COLO668 (cell line): ENCODE data around the gene HAP1.
"Not testable (repeated sequence)": the region's sequence is repeated elsewhere in the genome, so short reads cannot be mapped to it uniquely, and the experiment has no call there.

ENCODE experiments used
- DNase-seq: peaks from one replicate; lab custom pipeline; 2025; ENCODE audit not compliant: unreplicated experiment; lab: John Stamatoyannopoulos, UW

The HAP1 gene, protein sequence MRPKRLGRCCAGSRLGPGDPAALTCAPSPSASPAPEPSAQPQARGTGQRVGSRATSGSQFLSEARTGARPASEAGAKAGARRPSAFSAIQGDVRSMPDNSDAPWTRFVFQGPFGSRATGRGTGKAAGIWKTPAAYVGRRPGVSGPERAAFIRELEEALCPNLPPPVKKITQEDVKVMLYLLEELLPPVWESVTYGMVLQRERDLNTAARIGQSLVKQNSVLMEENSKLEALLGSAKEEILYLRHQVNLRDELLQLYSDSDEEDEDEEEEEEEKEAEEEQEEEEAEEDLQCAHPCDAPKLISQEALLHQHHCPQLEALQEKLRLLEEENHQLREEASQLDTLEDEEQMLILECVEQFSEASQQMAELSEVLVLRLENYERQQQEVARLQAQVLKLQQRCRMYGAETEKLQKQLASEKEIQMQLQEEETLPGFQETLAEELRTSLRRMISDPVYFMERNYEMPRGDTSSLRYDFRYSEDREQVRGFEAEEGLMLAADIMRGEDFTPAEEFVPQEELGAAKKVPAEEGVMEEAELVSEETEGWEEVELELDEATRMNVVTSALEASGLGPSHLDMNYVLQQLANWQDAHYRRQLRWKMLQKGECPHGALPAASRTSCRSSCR

GRCh38 chr17:41734139-41734948 lies at the start of gene HAP1:
Gene HAP1, minus strand, starts transcription at chr17:41734643. Its CDS starts 9 bp downstream, at chr17:41734634.
- DNase-seq = peak; percentile 6

GRCh38 chr17:41782142-41782541 lies 47.7 kb upstream of the HAP1 start:
- no peak for DNase-seq

- no peak for DNase-seq
These were observed 47.1 kb upstream of the HAP1 start for GRCh38 chr17:41781404-41782110.

- no peak for DNase-seq
These were observed 45.5 kb upstream of the HAP1 start for GRCh38 chr17:41779954-41780353.

DNA sequence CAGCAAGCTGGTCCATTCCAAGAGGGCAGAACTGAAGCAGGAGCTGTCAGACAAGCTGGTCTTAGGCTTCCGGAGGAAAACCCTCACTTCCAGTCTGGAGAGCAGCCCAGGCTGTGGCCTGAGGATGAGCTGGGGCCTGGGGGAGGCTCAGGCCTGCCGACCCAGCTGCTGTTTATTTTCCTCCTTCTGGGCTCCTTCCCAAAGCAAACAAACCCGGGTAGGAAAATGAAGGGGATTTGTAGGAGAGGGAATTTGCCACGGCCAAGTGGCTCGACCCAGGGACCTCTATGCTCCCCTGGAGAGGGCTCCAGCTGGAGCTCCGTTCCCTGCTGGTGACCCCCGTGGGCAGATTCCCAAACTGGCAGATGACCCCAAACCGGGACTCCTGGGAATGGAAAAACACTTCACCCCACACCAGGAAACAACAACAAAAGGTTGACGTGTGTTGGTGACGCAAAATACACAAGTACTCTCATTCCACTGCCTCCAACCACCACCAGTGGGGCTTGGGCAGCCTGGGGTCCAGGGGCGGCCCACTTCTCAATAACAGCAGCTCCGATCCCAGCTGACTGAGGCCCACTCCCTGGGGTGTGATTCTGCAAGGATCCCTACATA lies 43.2 kb upstream of the HAP1 start:
- DNase-seq = peak; percentile 69

GRCh38 chr17:41777157-41777573 lies 42.7 kb upstream of the HAP1 start:
- DNase-seq = peak; percentile 56

DNA sequence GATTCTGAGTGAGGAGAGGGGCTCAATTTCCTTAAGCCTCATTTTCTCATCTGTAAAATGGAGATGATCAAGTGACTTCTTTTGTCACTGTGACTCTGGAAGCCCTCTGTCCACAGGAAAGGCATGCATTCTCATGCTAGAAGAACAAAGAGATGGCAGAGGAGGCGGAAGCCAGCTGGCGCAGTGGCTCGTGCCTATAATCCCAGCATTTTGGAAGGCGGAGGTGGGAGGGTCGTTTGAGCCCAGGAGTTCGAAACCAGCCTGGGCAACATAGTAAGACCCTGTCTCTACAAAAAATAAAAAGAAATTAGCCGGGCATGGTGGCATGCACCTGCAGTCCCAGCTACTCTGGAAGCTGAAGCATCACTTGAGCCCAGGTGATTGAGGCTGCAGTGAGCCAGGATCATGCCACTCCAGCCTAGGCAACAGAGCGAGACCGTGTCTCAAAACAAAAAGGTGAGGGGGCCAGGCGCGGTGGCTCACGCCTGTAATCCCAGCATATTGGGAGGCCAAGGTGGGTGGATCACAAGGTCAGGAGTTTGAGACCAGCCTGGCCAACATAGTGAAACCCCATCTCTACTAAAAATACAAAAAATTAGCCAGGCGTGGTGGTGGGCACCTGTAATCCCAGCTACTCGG lies 41.9 kb upstream of the HAP1 start:
- DNase-seq = not testable (repeated sequence)

DNA sequence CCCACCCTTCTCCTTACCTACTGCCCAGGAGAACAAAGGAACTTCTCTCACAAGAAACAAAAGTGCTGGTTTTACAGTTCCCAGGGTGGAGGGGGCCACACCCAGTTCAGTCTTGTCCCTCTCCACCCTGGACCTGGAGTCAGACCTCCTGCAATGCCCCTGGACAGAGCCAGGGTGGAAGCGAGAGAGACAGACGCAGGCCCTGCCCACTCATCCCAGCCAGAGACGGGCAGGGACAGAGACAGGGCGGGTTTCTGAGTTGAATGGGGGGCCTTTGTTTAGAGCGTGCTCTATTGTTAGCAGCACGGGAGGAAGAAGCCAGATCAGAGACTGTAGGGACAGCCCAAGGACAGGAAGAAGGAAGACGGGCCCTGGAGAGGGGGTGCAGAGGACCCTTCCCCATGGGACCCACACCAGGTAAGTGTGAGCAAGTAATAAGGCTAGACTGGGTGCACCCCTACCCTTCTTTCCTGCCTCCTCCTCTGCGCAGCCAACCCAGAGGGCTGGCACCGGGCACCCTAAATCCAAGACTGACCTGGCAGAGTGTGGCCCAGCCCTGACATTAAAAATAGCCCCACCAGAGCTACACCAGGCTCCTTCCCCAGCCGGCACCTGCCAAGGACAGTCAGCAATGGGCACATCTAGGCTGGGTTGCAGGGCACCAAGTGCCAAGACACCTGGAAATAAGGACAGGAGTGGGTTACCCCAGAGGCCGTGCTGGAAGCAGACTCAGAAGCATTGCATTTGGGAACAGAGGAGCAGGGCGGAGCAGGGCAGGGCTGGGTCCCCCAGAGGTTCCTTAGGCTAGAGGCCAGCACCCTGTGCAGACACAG lies 41.2 kb upstream of the HAP1 start:
- no peak for DNase-seq

GRCh38 chr17:41773731-41774193 lies 39.3 kb upstream of the HAP1 start:
- DNase-seq = no peak

GRCh38 chr17:41773190-41773588 lies 38.7 kb upstream of the HAP1 start:
- DNase-seq = peak; percentile 68

DNA sequence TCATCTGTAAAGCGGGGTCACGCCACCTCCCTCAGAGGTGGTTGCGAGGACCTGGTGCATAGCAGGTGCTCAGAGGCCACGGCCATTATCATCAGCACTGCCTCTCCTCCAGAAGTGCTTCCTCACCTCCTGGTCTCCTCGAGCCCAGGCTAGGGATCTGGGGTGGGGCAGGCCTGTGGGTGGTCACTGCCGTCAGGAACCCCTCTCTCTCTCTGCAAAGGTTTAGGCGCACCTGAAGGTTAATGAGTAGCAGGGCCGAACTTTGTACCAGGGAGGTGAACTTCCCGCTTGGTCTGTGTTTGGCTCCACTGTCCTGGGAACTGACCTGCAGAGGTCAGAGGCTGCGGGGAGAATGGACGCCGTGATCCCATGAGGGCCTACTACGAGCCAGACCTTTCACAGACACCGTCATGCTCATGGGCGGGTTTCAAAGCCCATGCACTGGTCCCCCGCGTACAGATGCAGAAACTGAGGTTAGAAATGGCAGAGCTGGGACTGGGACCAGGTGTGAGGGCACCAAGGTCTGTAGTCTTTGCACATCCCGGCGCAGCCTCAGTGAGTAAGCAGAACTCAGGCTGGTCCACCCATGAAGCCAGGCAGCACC lies 38.2 kb upstream of the HAP1 start:
- no peak for DNase-seq

GRCh38 chr17:41772218-41772585 lies 37.8 kb upstream of the HAP1 start:
- DNase-seq = peak; percentile 55

GRCh38 chr17:41771389-41772206 lies 37.2 kb upstream of the HAP1 start:
- no peak for DNase-seq

DNA sequence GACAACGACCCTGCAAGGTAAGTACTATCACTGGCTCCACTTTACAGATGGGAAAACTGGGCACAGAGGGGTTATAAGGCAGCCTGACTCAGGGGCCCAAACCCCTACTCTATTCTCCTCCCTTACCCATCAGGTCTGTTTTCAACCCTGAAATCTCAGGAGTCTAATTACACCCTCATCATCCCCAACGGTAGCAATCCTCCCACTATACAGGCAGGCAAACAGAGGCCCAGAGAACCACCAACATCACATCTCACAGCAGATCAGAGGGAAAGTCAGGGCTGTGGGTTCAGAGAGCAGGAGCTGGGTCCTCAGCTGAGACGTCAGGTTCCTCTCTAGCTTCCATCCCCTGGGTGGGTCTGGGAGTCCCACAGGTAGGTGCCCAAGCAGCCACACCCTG lies 35.5 kb upstream of the HAP1 start:
- no peak for DNase-seq

GRCh38 chr17:41769346-41769862 lies 35.0 kb upstream of the HAP1 start:
- no peak for DNase-seq

DNA sequence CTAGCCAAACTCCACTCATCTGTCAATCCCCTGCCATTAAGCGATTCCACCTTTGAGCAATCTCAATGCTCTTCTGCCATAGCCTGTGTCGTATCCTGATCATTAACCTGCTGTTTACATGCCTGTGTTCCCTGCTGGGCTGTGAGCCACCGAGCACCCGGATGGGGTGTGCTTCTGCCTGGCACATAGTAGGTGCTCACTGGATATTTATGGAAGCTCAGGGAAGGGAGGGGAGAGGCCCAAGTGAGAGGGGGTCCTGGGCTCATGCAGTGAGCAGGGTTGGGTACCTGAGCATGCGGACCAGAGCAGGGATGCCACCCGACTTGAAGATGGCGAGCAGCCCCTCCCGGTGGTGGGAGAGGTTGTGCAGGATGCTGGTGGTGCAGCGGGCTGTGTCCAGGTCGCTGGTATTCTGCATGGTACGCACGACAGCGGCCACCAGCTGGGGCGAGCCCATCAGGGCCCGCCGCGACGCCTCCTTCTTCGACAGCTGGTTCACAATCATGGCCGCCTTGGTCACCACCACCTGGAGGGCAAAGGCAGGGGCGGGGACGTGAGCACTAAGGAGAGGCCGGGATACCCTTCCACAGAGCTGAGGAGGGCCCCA lies 34.3 kb upstream of the HAP1 start:
- DNase-seq = no peak

DNA sequence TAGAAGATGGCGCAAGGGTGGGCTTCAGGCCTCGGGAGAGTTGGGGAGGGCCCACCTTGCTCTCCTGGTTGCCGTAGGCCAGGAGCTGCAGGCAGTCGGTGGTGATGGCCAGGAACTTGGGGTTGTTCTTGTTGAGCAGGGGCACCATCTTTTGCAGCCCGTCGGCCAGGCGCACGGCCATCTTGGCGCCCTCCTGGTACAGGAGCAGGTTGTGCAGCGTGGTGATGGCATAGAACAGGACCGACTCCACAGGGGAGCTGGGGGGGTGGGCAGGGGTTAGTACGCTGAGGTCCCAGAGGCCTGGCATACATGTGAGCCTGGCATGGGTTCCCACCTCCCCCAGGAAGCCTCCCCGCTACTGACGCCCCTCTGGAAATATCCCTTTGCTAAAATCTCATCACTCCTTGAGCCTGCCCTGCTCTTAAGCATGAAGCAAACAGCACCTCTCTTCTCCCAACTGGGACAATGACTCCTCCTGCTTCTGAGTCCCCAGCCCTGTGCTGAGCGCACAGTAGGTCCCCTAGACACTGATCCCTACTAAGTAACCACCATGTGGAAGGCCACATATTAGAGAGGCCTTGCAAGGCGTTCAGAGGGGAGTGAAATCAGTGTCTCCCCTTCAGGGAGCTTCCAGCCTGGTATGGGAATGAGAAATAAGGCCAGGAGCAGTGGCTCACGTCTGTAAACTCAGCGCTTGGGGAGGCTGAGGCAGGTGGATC lies 33.0 kb upstream of the HAP1 start:
- no peak for DNase-seq
